GM23338 (cell line): ENCODE measurements around the gene CHIC2. TPM values are rescaled to one million over a fixed set of nuclear protein-coding genes. Genes with fewer than 3 reads are reported as not detected.

ENCODE experiments used
- ATAC-seq: fragments of 200-7000 bp; cut with Tn5 transposase; 3 replicates; pipeline ENCODE4 v1.9.1; 2020
- DNase-seq: peaks from one replicate; pipeline ENCODE4 v3.0.0-alpha.2; 2015; ENCODE audit warnings: low spot score
- H2AFZ ChIP-seq: fragments of 200-600 bp; sonication (generic); 2 replicates; pipeline ENCODE4 v1.8.0; 2016; ENCODE audit warnings: antibody characterized with exemption, mild to moderate bottlenecking, moderate library complexity
- H3F3A ChIP-seq: fragments of 200-600 bp; sonication (generic); replicated peaks from 2 replicates; pipeline ENCODE4 v1.8.0; 2017; ENCODE audit warnings: antibody characterized with exemption, mixed run types, low read depth
- H3K27ac ChIP-seq: fragments of 200-600 bp; sonication (generic); 2 replicates; pipeline ENCODE4 v1.6.1; 2016; ENCODE audit warnings: low read depth
- H3K27me3 ChIP-seq: fragments of 200-600 bp; sonication (generic); 2 replicates; pipeline ENCODE4 v1.8.0; 2016; ENCODE audit warnings: mild to moderate bottlenecking, mixed run types, moderate library complexity; ENCODE audit not compliant: insufficient read depth
- H3K36me3 ChIP-seq: fragments of 200-600 bp; sonication (generic); 2 replicates; pipeline ENCODE4 v1.8.0; 2016; ENCODE audit warnings: mild to moderate bottlenecking; ENCODE audit not compliant: insufficient read depth
- H3K4me1 ChIP-seq: fragments of 200-600 bp; sonication (generic); 2 replicates; pipeline ENCODE4 v1.8.0; 2016; ENCODE audit warnings: mild to moderate bottlenecking, moderate library complexity; ENCODE audit not compliant: insufficient read depth
- H3K4me2 ChIP-seq: fragments of 200-600 bp; sonication (generic); 2 replicates; pipeline ENCODE4 v1.7.1; 2017; ENCODE audit warnings: mixed run types
- H3K4me3 ChIP-seq: fragments of 200-600 bp; sonication (generic); 2 replicates; pipeline ENCODE4 v1.6.1; 2016; ENCODE audit warnings: mixed run types
- H3K79me2 ChIP-seq: fragments of 200-600 bp; sonication (generic); replicated peaks from 2 replicates; pipeline ENCODE4 v1.8.0; 2017; ENCODE audit warnings: mild to moderate bottlenecking; ENCODE audit not compliant: insufficient read depth
- H3K9me2 ChIP-seq: fragments of 200-600 bp; sonication (generic); 2 replicates; pipeline ENCODE4 v1.8.0; 2017; ENCODE audit not compliant: insufficient read depth
- H4K20me1 ChIP-seq: fragments of 200-600 bp; sonication (generic); replicated peaks from 2 replicates; pipeline ENCODE4 v1.8.0; 2017; ENCODE audit warnings: mild to moderate bottlenecking; ENCODE audit not compliant: insufficient read depth
- H3K27ac Mint-ChIP-seq: 2 replicates; pipeline ENCODE4 v1.8.0; 2020; ENCODE audit warnings: inconsistent platforms, mild to moderate bottlenecking, moderate library complexity, mixed read lengths
- H3K27me3 Mint-ChIP-seq: 3 replicates; pipeline ENCODE4 v1.8.0; 2022; ENCODE audit warnings: low read depth, mild to moderate bottlenecking, moderate library complexity, mixed read lengths, inconsistent platforms; ENCODE audit not compliant: insufficient read depth, poor library complexity
- H3K36me3 Mint-ChIP-seq: 3 replicates; pipeline ENCODE4 v1.8.0; 2021; ENCODE audit warnings: low read depth, mild to moderate bottlenecking, inconsistent platforms, moderate library complexity, mixed read lengths
- H3K4me1 Mint-ChIP-seq: 3 replicates; pipeline ENCODE4 v1.8.0; 2020; ENCODE audit warnings: mild to moderate bottlenecking, inconsistent platforms, mixed read lengths
- H3K4me3 Mint-ChIP-seq: 3 replicates; pipeline ENCODE4 v1.8.0; 2021; ENCODE audit warnings: moderate library complexity, mild to moderate bottlenecking, inconsistent platforms, mixed read lengths
- H3K9me3 Mint-ChIP-seq: 3 replicates; pipeline ENCODE4 v1.8.0; 2020; ENCODE audit warnings: moderate library complexity, mild to moderate bottlenecking, inconsistent platforms, mixed read lengths
- CREB1 ChIP-seq: fragments of 250-450 bp; sonication (Bioruptor Pico); IDR thresholded peaks from 2 replicates; pipeline ENCODE4 v1.5.0; 2020; ENCODE audit warnings: low read depth, mild to moderate bottlenecking, moderate library complexity
- EZH2 ChIP-seq: fragments of 200-600 bp; sonication (generic); IDR thresholded peaks from one replicate; pipeline ENCODE4 v1.8.0; 2017; ENCODE audit warnings: antibody characterized with exemption, mild to moderate bottlenecking, low read depth; ENCODE audit not compliant: unreplicated experiment
- EZH2phosphoT487 ChIP-seq: fragments of 200-600 bp; sonication (generic); IDR thresholded peaks from one replicate; pipeline ENCODE4 v1.8.1; 2018; ENCODE audit warnings: antibody characterized with exemption; ENCODE audit not compliant: unreplicated experiment
- JUNB ChIP-seq: IDR thresholded peaks from one replicate; pipeline ENCODE4 v1.6.1; 2016; ENCODE audit warnings: antibody characterized with exemption; ENCODE audit not compliant: unreplicated experiment
- NANOG ChIP-seq: IDR thresholded peaks from 2 replicates; pipeline ENCODE4 v1.6.1; 2016; ENCODE audit warnings: antibody characterized with exemption, borderline replicate concordance
- REST ChIP-seq: IDR thresholded peaks from one replicate; pipeline ENCODE4 v1.6.1; 2018; ENCODE audit warnings: antibody characterized with exemption; ENCODE audit not compliant: unreplicated experiment
- STAT1 ChIP-seq: IDR thresholded peaks from one replicate; pipeline ENCODE4 v1.6.1; 2016; ENCODE audit warnings: antibody characterized with exemption; ENCODE audit not compliant: unreplicated experiment
- ZNF114 ChIP-seq: fragments of 250-450 bp; sonication (Bioruptor Pico); IDR thresholded peaks from 2 replicates; pipeline ENCODE4 v1.5.0; 2020; ENCODE audit warnings: mild to moderate bottlenecking, moderate library complexity
- ZNF331 ChIP-seq: fragments of 250-450 bp; sonication (Bioruptor Pico); IDR thresholded peaks from 2 replicates; pipeline ENCODE4 v1.5.0; 2020; ENCODE audit warnings: low read depth, mild to moderate bottlenecking, moderate library complexity
- ZNF462 ChIP-seq: fragments of 250-450 bp; sonication (Bioruptor Pico); IDR thresholded peaks from 2 replicates; pipeline ENCODE4 v1.5.0; 2020; ENCODE audit warnings: mild to moderate bottlenecking, moderate library complexity
- polyA plus RNA-seq: library from polyadenylated mRNA; unstranded; fragments of >200 nt; fragmentation: Nextera tagmentation; extraction: Ambion mirVana; gene quantifications from 2 replicates; pipeline ENCODE4 v1.2.1, GENCODE V29; 2016
- total RNA-seq: library from RNA; depleted of rRNA; stranded (reverse); fragments of >200 nt; shearing (Covaris generic); gene quantifications from 2 replicates; pipeline ENCODE4 v1.2.3, GENCODE V29; 2014

The CHIC2 gene
- total and polyA plus RNA-seq, 2 experiments from 2014 or later: 17.2 to 18.3 TPM

- H2AFZ ChIP-seq: no peak overlapping the region
- ATAC-seq: no peak
- no peaks in the 10 kb centered on the region for H4K20me1 ChIP-seq
- no peaks in the 10 kb centered on the region for H3K4me1 ChIP-seq
- Mint-ChIP-seq H3K9me3 (no peaks in the 10 kb centered on the region), H3K36me3 (no peaks in the 10 kb centered on the region), H3K4me1 (peaks cover 2% of the 10 kb centered on the region; the same call in 1 of the 3 replicates), H3K27ac (no peak overlapping the region), H3K4me3 (no peak overlapping the region), H3K27me3 (peaks cover 3% of the 10 kb centered on the region)
- no peak for DNase-seq
- no peaks in the 10 kb centered on the region for H3K79me2 ChIP-seq
- TF ChIP-seq ZNF331 (CRISPR knock-in tag) (no peak), JUNB (no peak), NANOG (no peak), STAT1 (no peak), ZNF114 (CRISPR knock-in tag) (no peak), EZH2 (no peak), EZH2phosphoT487 (no peak), REST (no peak), ZNF462 (no peak), CREB1 (CRISPR knock-in tag) (no peak)
- H3F3A ChIP-seq: no peaks in the 10 kb centered on the region
- H3K27me3 ChIP-seq: no peaks in the 10 kb centered on the region
- H3K4me3 ChIP-seq: no peak overlapping the region
- no peaks in the 10 kb centered on the region for H3K36me3 ChIP-seq
- no peak overlapping the region for H3K27ac ChIP-seq
- H3K4me2 ChIP-seq: no peak overlapping the region
- H3K9me2 ChIP-seq: no peaks in the 10 kb centered on the region
These were observed 12.3 kb upstream of the CHIC2 start for GRCh38 chr4:54076673-54077072.
